ENCODE results near the gene KBTBD8.

The KBTBD8 gene

GRCh38 chr3:66998904-66999235 lies 763 bp downstream of the KBTBD8 start:
- no peak for DNase-seq

GRCh38 chr3:67000009-67000408 lies 1.9 kb downstream of the KBTBD8 start:
- peak; percentile 42 for DNase-seq

- no peak for DNase-seq
Measured at GRCh38 chr3:67001086-67001861, 3.2 kb downstream of the KBTBD8 start.

GRCh38 chr3:67005974-67006373 lies 7.9 kb downstream of the KBTBD8 start:
- no peak for DNase-seq

GRCh38 chr3:67006460-67006859 lies 8.4 kb downstream of the KBTBD8 start:
- no peak for DNase-seq

- DNase-seq: no peak
Measured at GRCh38 chr3:67008388-67008787, 10.3 kb downstream of the KBTBD8 start.

GRCh38 chr3:67009716-67010115 lies 11.6 kb downstream of the KBTBD8 start:
- DNase-seq: no peak

GRCh38 chr3:67011414-67012131 lies 13.5 kb downstream of the KBTBD8 start:
- no peak for DNase-seq

GRCh38 chr3:67012564-67012963 lies 14.5 kb downstream of the KBTBD8 start:
- no peak for DNase-seq

- no peak for DNase-seq
Measured at GRCh38 chr3:67015702-67016484, 17.8 kb downstream of the KBTBD8 start.

- peak; percentile 20 for DNase-seq
Measured at GRCh38 chr3:67016522-67017080, 18.5 kb downstream of the KBTBD8 start.

- DNase-seq: no peak
Measured at GRCh38 chr3:67017211-67017610, 19.1 kb downstream of the KBTBD8 start.

- DNase-seq: peak; percentile 83
Measured at GRCh38 chr3:67018105-67018788, 20.1 kb downstream of the KBTBD8 start.

- no peak for DNase-seq
Measured at GRCh38 chr3:67018789-67019526, 20.9 kb downstream of the KBTBD8 start.

- DNase-seq: no peak
Measured at GRCh38 chr3:67028001-67028784, 30.1 kb downstream of the KBTBD8 start.

- peak; percentile 19 for DNase-seq
Measured at GRCh38 chr3:67030785-67031740, 33.0 kb downstream of the KBTBD8 start.

GRCh38 chr3:67031986-67032385 lies 33.9 kb downstream of the KBTBD8 start:
- no peak for DNase-seq

GRCh38 chr3:67033079-67033478 lies 35.0 kb downstream of the KBTBD8 start:
- no peak for DNase-seq

- no peak for DNase-seq
Measured at GRCh38 chr3:67034371-67034770, 36.3 kb downstream of the KBTBD8 start.

- no peak for DNase-seq
Measured at GRCh38 chr3:67037615-67038014, 39.5 kb downstream of the KBTBD8 start.

All from RPMI8226 (cell line).